Epithelial cell of esophagus (primary cell): Measurements from ENCODE around the gene FAM110D.

Experiments used
- DNase-seq: peaks from one replicate; pipeline ENCODE4 v3.0.0; 2010; ENCODE audit warnings: low read depth
- H3K4me3 ChIP-seq: 2 replicates; pipeline ENCODE4 v1.5.1; 2011; ENCODE audit warnings: mild to moderate bottlenecking, low read length, control low read depth
- CTCF ChIP-seq: IDR thresholded peaks from 2 replicates; pipeline ENCODE4 v1.5.1; 2011; ENCODE audit warnings: low read depth, mild to moderate bottlenecking, low read length, control low read depth, inconsistent platforms; ENCODE audit not compliant: insufficient read depth; ENCODE audit errors: missing control alignments

Gene FAM110D

GRCh38 chr1:26114165-26114927 lies 44.5 kb upstream of the FAM110D start:
- TF ChIP-seq CTCF: no peak
- no peak overlapping the region for H3K4me3 ChIP-seq
- no peak for DNase-seq

- no peak for TF ChIP-seq CTCF
- DNase-seq: no peak
- no peak overlapping the region for H3K4me3 ChIP-seq
Observed at GRCh38 chr1:26119892-26120608, 38.8 kb upstream of the FAM110D start.

GRCh38 chr1:26121854-26122773 lies 36.8 kb upstream of the FAM110D start:
- no peak overlapping the region for H3K4me3 ChIP-seq
- no peak for TF ChIP-seq CTCF
- no peak for DNase-seq

GRCh38 chr1:26122988-26123973 lies 35.6 kb upstream of the FAM110D start:
- no peak for TF ChIP-seq CTCF
- H3K4me3 ChIP-seq: peak overlapping the region; percentile 4
- peak; percentile 87 for DNase-seq

GRCh38 chr1:26124418-26125331 lies 34.2 kb upstream of the FAM110D start:
- H3K4me3 ChIP-seq: no peak overlapping the region
- no peak for TF ChIP-seq CTCF
- no peak for DNase-seq
